Effector memory CD4-positive, alpha-beta T cell (primary cell): Measurements from ENCODE around the gene PDGFA.

Experiments used
- DNase-seq, 3 donors: peaks; one replicate each; pipeline ENCODE4 v3.0.0-alpha.2; 2020
- H3K27ac ChIP-seq: 2 replicates; pipeline ENCODE4 v1.7.0; 2013; ENCODE audit warnings: mild to moderate bottlenecking, low read length, moderate library complexity; ENCODE audit not compliant: insufficient read depth, poor library complexity, severe bottlenecking
- H3K27me3 ChIP-seq: replicated peaks from 2 replicates; pipeline ENCODE4 v1.7.0; 2013; ENCODE audit warnings: mild to moderate bottlenecking, low read length; ENCODE audit not compliant: insufficient read depth, control insufficient read depth, poor library complexity, severe bottlenecking
- H3K36me3 ChIP-seq: 2 replicates; pipeline ENCODE4 v1.7.0; 2013; ENCODE audit warnings: mild to moderate bottlenecking, low read length, moderate library complexity; ENCODE audit not compliant: control insufficient read depth, insufficient read depth
- H3K4me1 ChIP-seq: 2 replicates; pipeline ENCODE4 v1.7.0; 2013; ENCODE audit warnings: low read length, mild to moderate bottlenecking; ENCODE audit not compliant: control insufficient read depth, insufficient read depth, poor library complexity, severe bottlenecking
- H3K4me3 ChIP-seq: 2 replicates; pipeline ENCODE4 v1.7.0; 2013; ENCODE audit warnings: low read length, low read depth, mild to moderate bottlenecking; ENCODE audit not compliant: insufficient read depth, poor library complexity, severe bottlenecking
- H3K9me3 ChIP-seq: 2 replicates; pipeline ENCODE4 v1.7.0; 2013; ENCODE audit warnings: mild to moderate bottlenecking, low read length, moderate library complexity; ENCODE audit not compliant: control insufficient read depth

Gene PDGFA

GRCh38 chr7:479948-480499 lies 39.6 kb downstream of the PDGFA start:
- Histone ChIP-seq H3K9me3 (no peaks in the 10 kb centered on the region), H3K27me3 (no peaks in the 10 kb centered on the region), H3K36me3 (no peaks in the 10 kb centered on the region), H3K4me3 (no peak overlapping the region), H3K4me1 (no peaks in the 10 kb centered on the region), H3K27ac (no peak overlapping the region)
- DNase-seq, result no peak

- Histone ChIP-seq H3K27me3 (no peaks in the 10 kb centered on the region), H3K4me3 (no peak overlapping the region), H3K9me3 (peaks cover 4% of the 10 kb centered on the region), H3K27ac (no peak overlapping the region), H3K36me3 (no peaks in the 10 kb centered on the region), H3K4me1 (no peaks in the 10 kb centered on the region)
- DNase-seq, result no peak
Measured at GRCh38 chr7:479115-479947, 40.3 kb downstream of the PDGFA start.

GRCh38 chr7:477626-478220 lies 41.9 kb downstream of the PDGFA start:
- H3K27me3 ChIP-seq, result no peaks in the 10 kb centered on the region
- no peaks in the 10 kb centered on the region for H3K36me3 ChIP-seq
- H3K4me1 ChIP-seq, result no peaks in the 10 kb centered on the region
- H3K9me3 ChIP-seq, result peaks cover 4% of the 10 kb centered on the region
- H3K4me3 ChIP-seq, result no peak overlapping the region
- no peak for DNase-seq
- no peak overlapping the region for H3K27ac ChIP-seq

- Histone ChIP-seq H3K9me3 (peaks cover 4% of the 10 kb centered on the region), H3K27me3 (no peaks in the 10 kb centered on the region), H3K4me3 (no peak overlapping the region), H3K4me1 (no peaks in the 10 kb centered on the region), H3K36me3 (no peaks in the 10 kb centered on the region), H3K27ac (no peak overlapping the region)
- DNase-seq, result no peak
Measured at GRCh38 chr7:476736-477360, 42.8 kb downstream of the PDGFA start.

GRCh38 chr7:475951-476441 lies 43.6 kb downstream of the PDGFA start:
- H3K4me3 ChIP-seq, result no peak overlapping the region
- DNase-seq, result no peak
- no peak overlapping the region for H3K27ac ChIP-seq
- H3K9me3 ChIP-seq, result peaks cover 4% of the 10 kb centered on the region
- no peaks in the 10 kb centered on the region for H3K4me1 ChIP-seq
- H3K27me3 ChIP-seq, result no peaks in the 10 kb centered on the region
- no peaks in the 10 kb centered on the region for H3K36me3 ChIP-seq

GRCh38 chr7:475425-475728 lies 44.3 kb downstream of the PDGFA start:
- Histone ChIP-seq H3K27ac (no peak overlapping the region), H3K4me3 (no peak overlapping the region), H3K9me3 (peaks cover 4% of the 10 kb centered on the region), H3K4me1 (no peaks in the 10 kb centered on the region), H3K36me3 (no peaks in the 10 kb centered on the region), H3K27me3 (no peaks in the 10 kb centered on the region)
- DNase-seq, result no peak

- Histone ChIP-seq H3K4me3 (no peak overlapping the region), H3K4me1 (no peaks in the 10 kb centered on the region), H3K9me3 (peaks cover 4% of the 10 kb centered on the region), H3K36me3 (no peaks in the 10 kb centered on the region), H3K27ac (no peak overlapping the region), H3K27me3 (no peaks in the 10 kb centered on the region)
- DNase-seq, result no peak
Measured at GRCh38 chr7:474605-475424, 44.8 kb downstream of the PDGFA start.

GRCh38 chr7:473870-474604 lies 45.6 kb downstream of the PDGFA start:
- Histone ChIP-seq H3K36me3 (no peaks in the 10 kb centered on the region), H3K27me3 (no peaks in the 10 kb centered on the region), H3K27ac (no peak overlapping the region), H3K4me1 (no peaks in the 10 kb centered on the region), H3K9me3 (peaks cover 4% of the 10 kb centered on the region), H3K4me3 (no peak overlapping the region)
- DNase-seq, result no peak

- no peak for DNase-seq
- Histone ChIP-seq H3K4me3 (no peak overlapping the region), H3K9me3 (peaks cover 4% of the 10 kb centered on the region), H3K36me3 (no peaks in the 10 kb centered on the region), H3K27ac (no peak overlapping the region), H3K27me3 (no peaks in the 10 kb centered on the region), H3K4me1 (no peaks in the 10 kb centered on the region)
Measured at GRCh38 chr7:473211-473734, 46.4 kb downstream of the PDGFA start.
